Kidney (tissue), 14 donors: ENCODE measurements around the gene COX7B. TPM values are rescaled to one million over a fixed set of nuclear protein-coding genes. Genes with fewer than 3 reads are reported as not detected.

Experiments
- DNase-seq, 5 donors: peaks; one replicate each; pipeline ENCODE4 v3.0.0-alpha.2; 2013 to 2020
- FAIRE-seq: peaks from 2 replicates; lab custom pipeline; 2012; peaks lifted over from hg19 to GRCh38; lab: Jason Lieb, UNC
- H3K27ac ChIP-seq, 2 donors: one replicate each; pipeline ENCODE4 v1.7.0; 2013; ENCODE audit warnings: low read depth in 2 of 2, low read length in 2 of 2, inconsistent platforms in 1 of 2
- H3K27me3 ChIP-seq: one replicate; pipeline ENCODE4 v1.7.1; 2013; ENCODE audit warnings: low read length, inconsistent platforms; ENCODE audit not compliant: control insufficient read depth, insufficient read depth
- H3K36me3 ChIP-seq, 3 donors: one replicate each; pipeline versions ENCODE4 v1.7.0 to v1.7.1; 2013; ENCODE audit warnings: low read length in 3 of 3, control low read depth in 1 of 3, inconsistent platforms in 1 of 3; ENCODE audit not compliant: insufficient read depth in 3 of 3, control insufficient read depth in 2 of 3
- H3K4me1 ChIP-seq, 3 donors: one replicate each; pipeline versions ENCODE4 v1.7.0 to v1.7.1; 2013; ENCODE audit warnings: low read length in 3 of 3, inconsistent platforms in 1 of 3, low read depth in 1 of 3; ENCODE audit not compliant: control insufficient read depth in 2 of 3, insufficient read depth in 2 of 3
- H3K4me3 ChIP-seq, 3 donors: one replicate each; pipeline versions ENCODE4 v1.7.0 to v1.8.1; 2013; ENCODE audit warnings: low read length in 3 of 3, control low read depth in 1 of 3, inconsistent platforms in 1 of 3
- H3K9ac ChIP-seq, 3 donors: one replicate each; pipeline versions ENCODE4 v1.7.0 to v1.7.1; 2013; ENCODE audit warnings: low read length in 3 of 3, control low read depth in 1 of 3, inconsistent platforms in 1 of 3
- H3K9me3 ChIP-seq, 3 donors: one replicate each; pipeline versions ENCODE4 v1.7.0 to v1.7.1; 2013; ENCODE audit warnings: low read length in 3 of 3, control low read depth in 1 of 3, inconsistent platforms in 1 of 3; ENCODE audit not compliant: control insufficient read depth in 2 of 3, insufficient read depth in 1 of 3
- CTCF ChIP-seq: IDR thresholded peaks from 3 replicates; pipeline ENCODE4 v1.5.1; 2012; ENCODE audit warnings: mild to moderate bottlenecking, moderate library complexity, borderline replicate concordance; ENCODE audit not compliant: insufficient read depth; ENCODE audit errors: extremely low read depth
- intact Hi-C: fragments of 100-400 bp; cut with DNase I; formaldehyde crosslinking; loops from one replicate; pipeline ENCODE4 v1.11.1; 2022
- polyA plus RNA-seq: library from polyadenylated mRNA; stranded (reverse); fragments of 350-450 nt; fragmentation: Illumina TruSeq; extraction: RNeasy Lipid Tissue Mini Kit (QIAGEN cat#74804); gene quantifications from one replicate; pipeline ENCODE4 v1.2.3, GENCODE V29; 2014; ENCODE audit warnings: low read depth, low replicate concordance; ENCODE audit not compliant: insufficient read depth
- total RNA-seq: library from RNA; stranded (reverse); fragmentation: NEBNext Ultra II Directional; extraction: Animal tissue kit (Norgen Biotek cat#: 25700); gene quantifications from one replicate; pipeline ENCODE4 v1.2.1, GENCODE V29; 2021
- donor health status: control.
- donor health status: control.
- donor health status: control.
- donor health status: control.
- donor health status: control.
- donor health status: DM: yes; HTN: yes; CAD: no.
- donor health status: Normal renal cell carcinoma (clear cell type).

COX7B gene
- total and polyA plus RNA-seq, 2 donors from 2014 or later = 233 to 1,977 TPM

- TF ChIP-seq CTCF = no peak
- no peaks in the 10 kb centered on the region for H3K9me3 ChIP-seq
- no peaks in the 10 kb centered on the region for H3K36me3 ChIP-seq
- intact Hi-C loops = no loop called here
- no peak for DNase-seq
- H3K4me1 ChIP-seq = no peaks in the 10 kb centered on the region
- no peak overlapping the region for H3K4me3 ChIP-seq
- H3K27me3 ChIP-seq = no peaks in the 10 kb centered on the region
- no peak for FAIRE-seq
- H3K9ac ChIP-seq = no peak overlapping the region
- no peak overlapping the region for H3K27ac ChIP-seq
Observed at GRCh38 chrX:77945910-77946545, 46.8 kb downstream of the COX7B start.

- FAIRE-seq (peak; percentile 64), DNase-seq (no peak)
- H3K4me1 ChIP-seq = no peaks in the 10 kb centered on the region
- intact Hi-C loops = no loop called here
- H3K36me3 ChIP-seq = no peaks in the 10 kb centered on the region
- no peaks in the 10 kb centered on the region for H3K27me3 ChIP-seq
- H3K27ac ChIP-seq = no peak overlapping the region
- no peaks in the 10 kb centered on the region for H3K9me3 ChIP-seq
- no peak overlapping the region for H3K4me3 ChIP-seq
- H3K9ac ChIP-seq = no peak overlapping the region
- TF ChIP-seq CTCF = no peak
Observed at GRCh38 chrX:77946571-77946970, 47.3 kb downstream of the COX7B start.

GRCh38 chrX:77949840-77950239 lies 50.6 kb downstream of the COX7B start:
- Histone ChIP-seq H3K9me3 (no peaks in the 10 kb centered on the region), H3K4me3 (no peak overlapping the region), H3K27ac (no peak overlapping the region), H3K27me3 (no peaks in the 10 kb centered on the region), H3K4me1 (no peaks in the 10 kb centered on the region), H3K9ac (no peak overlapping the region), H3K36me3 (no peaks in the 10 kb centered on the region)
- intact Hi-C loops = no loop called here
- no peak for TF ChIP-seq CTCF
- DNase-seq (no peak), FAIRE-seq (no peak)

- no peak for FAIRE-seq
- no peak for TF ChIP-seq CTCF
- Histone ChIP-seq H3K27ac (no peak overlapping the region), H3K9ac (no peak overlapping the region), H3K4me1 (no peaks in the 10 kb centered on the region), H3K4me3 (no peak overlapping the region), H3K27me3 (no peaks in the 10 kb centered on the region), H3K9me3 (no peaks in the 10 kb centered on the region), H3K36me3 (no peaks in the 10 kb centered on the region)
- intact Hi-C loops = no loop called here
- no peak for DNase-seq
Observed at GRCh38 chrX:77952173-77952572, 52.9 kb downstream of the COX7B start.
